Brain microvascular endothelial cell (primary cell): ENCODE measurements around the gene KCNN4.
A peak's percentile ranks its signal among the peaks of the same experiment; 100 is the strongest.

ENCODE experiments used
- DNase-seq: peaks from one replicate; pipeline ENCODE4 v3.0.0-alpha.2; 2020
- H3K27ac ChIP-seq: fragments of 250-450 bp; sonication (Bioruptor Pico); 2 replicates; pipeline ENCODE4 v1.5.1; 2020; ENCODE audit warnings: mild to moderate bottlenecking, moderate library complexity
- H3K27me3 ChIP-seq: fragments of 250-450 bp; sonication (Bioruptor Pico); replicated peaks from 2 replicates; pipeline ENCODE4 v1.5.1; 2020; ENCODE audit warnings: mild to moderate bottlenecking
- H3K36me3 ChIP-seq: fragments of 250-450 bp; sonication (Bioruptor Pico); replicated peaks from 2 replicates; pipeline ENCODE4 v1.5.1; 2020; ENCODE audit warnings: mild to moderate bottlenecking
- H3K4me3 ChIP-seq: 2 replicates; pipeline ENCODE4 v1.5.1; 2011; ENCODE audit warnings: low read depth, mild to moderate bottlenecking, control low read depth, low read length, moderate library complexity
- in situ Hi-C: cut with HindIII; loops from 2 replicates; pipeline ENCODE4 v1.10.0; 2017; ENCODE audit warnings: low sequenced_read_pairs, low pct_ligation_motif_present
- TF ChIP-seq, protein P1 (sequence below): IDR thresholded peaks from 2 replicates; pipeline ENCODE4 v1.5.1; 2011; ENCODE audit warnings: low read depth, mild to moderate bottlenecking, moderate library complexity, low read length, control low read depth, inconsistent platforms; ENCODE audit errors: missing control alignments

The KCNN4 gene

DNA sequence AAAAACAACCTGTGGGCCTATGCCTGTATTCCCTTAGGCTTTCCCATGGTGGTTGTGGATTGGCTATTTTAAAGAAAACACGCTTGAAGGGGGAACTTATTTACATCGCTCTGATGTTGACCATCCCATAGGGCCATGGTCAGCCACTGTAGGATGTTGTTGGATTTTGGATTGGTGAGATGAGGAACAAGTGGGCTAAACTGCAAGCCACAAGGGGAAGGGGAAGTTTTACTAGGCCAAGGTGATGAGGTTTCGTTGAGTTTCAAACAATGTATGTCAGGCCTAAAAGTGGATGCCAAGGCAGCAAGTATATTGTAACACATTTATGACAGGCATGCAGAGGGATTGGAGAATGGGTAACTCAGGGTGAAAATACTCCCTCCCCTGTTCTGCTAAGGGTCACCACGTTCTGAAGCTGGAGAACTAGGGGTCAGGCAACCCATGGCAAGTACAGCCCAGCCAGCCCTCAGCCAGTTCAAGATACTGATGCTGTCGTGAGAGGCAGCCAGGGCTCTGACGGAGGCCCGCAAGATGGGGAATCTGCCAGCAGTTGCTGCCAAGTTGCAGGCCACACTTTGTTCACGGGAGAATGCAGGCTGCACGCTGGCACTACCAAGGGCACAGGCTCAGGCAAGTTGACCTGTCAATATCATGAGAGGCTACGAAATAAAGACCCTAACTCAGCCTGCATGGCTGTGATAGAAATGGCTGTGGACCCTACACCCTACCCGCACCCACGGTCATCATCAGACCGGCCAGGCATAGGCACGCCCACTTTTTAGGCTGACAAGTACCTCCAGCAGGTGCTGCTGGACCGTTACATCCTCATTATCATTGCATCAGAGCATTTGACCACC lies 53.8 kb downstream of the KCNN4 start:
- H3K36me3 ChIP-seq = peaks cover 28% of the 10 kb centered on the region
- DNase-seq = no peak
- H3K27ac ChIP-seq = no peak overlapping the region
- TF ChIP-seq, protein P1, sequence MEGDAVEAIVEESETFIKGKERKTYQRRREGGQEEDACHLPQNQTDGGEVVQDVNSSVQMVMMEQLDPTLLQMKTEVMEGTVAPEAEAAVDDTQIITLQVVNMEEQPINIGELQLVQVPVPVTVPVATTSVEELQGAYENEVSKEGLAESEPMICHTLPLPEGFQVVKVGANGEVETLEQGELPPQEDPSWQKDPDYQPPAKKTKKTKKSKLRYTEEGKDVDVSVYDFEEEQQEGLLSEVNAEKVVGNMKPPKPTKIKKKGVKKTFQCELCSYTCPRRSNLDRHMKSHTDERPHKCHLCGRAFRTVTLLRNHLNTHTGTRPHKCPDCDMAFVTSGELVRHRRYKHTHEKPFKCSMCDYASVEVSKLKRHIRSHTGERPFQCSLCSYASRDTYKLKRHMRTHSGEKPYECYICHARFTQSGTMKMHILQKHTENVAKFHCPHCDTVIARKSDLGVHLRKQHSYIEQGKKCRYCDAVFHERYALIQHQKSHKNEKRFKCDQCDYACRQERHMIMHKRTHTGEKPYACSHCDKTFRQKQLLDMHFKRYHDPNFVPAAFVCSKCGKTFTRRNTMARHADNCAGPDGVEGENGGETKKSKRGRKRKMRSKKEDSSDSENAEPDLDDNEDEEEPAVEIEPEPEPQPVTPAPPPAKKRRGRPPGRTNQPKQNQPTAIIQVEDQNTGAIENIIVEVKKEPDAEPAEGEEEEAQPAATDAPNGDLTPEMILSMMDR = no peak
- H3K4me3 ChIP-seq = no peak overlapping the region
- H3K27me3 ChIP-seq = no peaks in the 10 kb centered on the region
- in situ Hi-C loops = no loop called here

DNA sequence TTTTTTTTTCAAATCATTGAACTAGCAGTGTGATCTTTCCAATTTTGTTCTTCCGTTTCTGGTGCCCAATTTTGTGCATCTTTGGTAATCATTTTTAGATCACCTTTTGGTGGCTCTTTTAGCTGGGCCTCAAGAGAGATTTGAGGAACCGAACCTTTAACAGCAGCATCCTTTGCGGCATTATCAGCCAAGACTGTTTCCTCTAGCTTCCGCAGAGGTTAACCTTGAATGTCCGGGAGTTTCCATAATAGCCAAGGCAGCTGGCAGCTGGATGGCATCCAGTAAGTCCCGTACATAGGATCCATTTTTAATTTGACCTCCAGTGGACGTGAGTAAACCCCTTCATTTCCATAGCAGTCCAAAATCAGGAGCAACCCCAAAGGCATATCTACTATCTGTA lies 55.3 kb downstream of the KCNN4 start:
- TF ChIP-seq, protein P1 = no peak
- Histone ChIP-seq H3K27me3 (no peaks in the 10 kb centered on the region), H3K36me3 (peaks cover 16% of the 10 kb centered on the region), H3K27ac (no peak overlapping the region), H3K4me3 (no peak overlapping the region)
- no peak for DNase-seq
- in situ Hi-C loops = no loop called here

DNA sequence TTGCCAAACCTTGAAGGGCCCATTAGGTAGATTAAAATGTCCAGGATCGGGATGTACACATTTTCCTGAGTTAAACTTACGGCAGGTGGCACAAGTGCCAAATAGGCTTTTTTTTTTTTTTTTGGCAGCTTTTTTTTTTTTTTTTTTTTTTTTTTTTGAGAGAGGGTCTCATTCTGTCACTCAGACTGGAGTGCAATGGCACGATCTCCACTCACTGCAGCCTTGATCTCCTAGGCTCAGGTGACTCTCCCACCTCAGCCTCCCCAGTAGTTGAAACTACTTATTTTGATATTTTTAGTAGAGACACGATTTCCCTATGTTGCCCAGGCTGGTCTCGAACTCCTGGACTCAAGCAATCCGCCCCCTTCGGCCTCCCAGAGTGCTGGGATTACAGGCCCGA lies 55.9 kb downstream of the KCNN4 start:
- in situ Hi-C loops = no loop called here
- H3K4me3 ChIP-seq = no peak overlapping the region
- no peaks in the 10 kb centered on the region for H3K27me3 ChIP-seq

DNA sequence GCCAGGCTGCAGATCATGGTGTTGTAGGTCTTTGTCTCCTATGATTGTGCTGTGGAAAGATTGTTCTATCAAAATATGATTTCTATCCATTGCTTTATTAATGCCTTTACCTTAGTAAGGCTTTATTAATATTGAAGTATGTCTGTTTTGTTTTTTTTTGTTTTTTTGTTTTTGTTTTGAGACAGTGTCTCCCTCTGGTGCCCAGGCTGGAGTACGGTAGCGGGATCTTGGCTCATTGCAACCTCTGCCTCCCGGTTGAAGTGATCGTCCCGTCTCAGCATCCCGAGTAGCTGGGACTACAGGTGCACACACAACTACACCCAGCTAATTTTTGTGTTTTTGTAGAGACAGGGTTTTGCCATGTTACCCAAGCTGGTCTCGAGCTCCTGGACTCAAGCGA lies 57.2 kb downstream of the KCNN4 start:
- TF ChIP-seq, protein P1 = peak; percentile 56
- DNase-seq = no peak
- peaks cover 8% of the 10 kb centered on the region for H3K36me3 ChIP-seq
- in situ Hi-C loops = no loop called here
- no peak overlapping the region for H3K4me3 ChIP-seq
- H3K27ac ChIP-seq = no peak overlapping the region
- no peaks in the 10 kb centered on the region for H3K27me3 ChIP-seq

More for the DNA sequence above, 55.9 kb downstream of the KCNN4 start:
- no peak overlapping the region for H3K27ac ChIP-seq
- DNase-seq = no peak
- TF ChIP-seq, protein P1 = no peak
- H3K36me3 ChIP-seq = peaks cover 16% of the 10 kb centered on the region

DNA sequence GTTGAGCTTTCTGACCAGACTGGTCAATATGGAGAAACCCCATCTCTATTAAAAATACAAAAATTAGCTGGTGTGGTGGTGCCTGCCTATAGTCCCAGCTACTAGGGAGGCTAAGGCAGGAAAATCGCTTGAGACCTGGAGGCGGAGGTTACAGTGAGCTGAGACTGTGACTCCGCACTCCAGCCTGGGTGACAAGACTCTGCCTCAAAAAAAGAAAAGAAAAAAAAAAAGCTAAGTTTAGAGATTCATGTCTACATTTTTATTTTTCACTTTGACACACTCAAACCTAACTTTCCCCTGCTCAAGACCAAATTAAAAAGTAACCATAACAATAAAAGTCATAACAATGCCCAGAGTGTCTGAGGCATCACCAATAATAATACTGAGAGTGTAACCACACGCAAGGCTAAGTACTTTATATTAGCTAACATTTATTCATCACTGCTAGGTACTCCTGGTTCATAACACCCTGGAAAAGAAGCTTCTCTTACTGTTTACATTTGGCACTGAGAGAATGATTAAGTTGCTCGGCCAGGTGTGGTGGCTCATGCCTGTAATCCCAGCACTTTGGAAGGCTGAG lies 59.2 kb downstream of the KCNN4 start:
- Histone ChIP-seq H3K27me3 (no peaks in the 10 kb centered on the region), H3K27ac (no peak overlapping the region), H3K36me3 (no peaks in the 10 kb centered on the region), H3K4me3 (no peak overlapping the region)
- no peak for DNase-seq
- TF ChIP-seq, protein P1 = no peak
- in situ Hi-C loops = no loop called here
